ENCODE measurements around the gene FANCC.

GRCh38 chr9:95086564-95086955, 230.9 kb downstream of the FANCC start:
- TF ChIP-seq CTCF (conservative IDR thresholded peaks at IDR 0.05): no peak
- no peak for TF ChIP-seq EZH2 (IDR thresholded peaks at IDR 0.05; ENCODE audit: low read depth)
